ENCODE data around the gene ZNF331. TPM values are rescaled to one million over a fixed set of nuclear protein-coding genes. Genes with fewer than 3 reads are reported as not detected.

Gene ZNF331
- total RNA-seq, 1 donor from 2014 or later, result 13.7 TPM

- intact Hi-C loops (cut with micrococcal nuclease), result loop anchor here (1.0 to 5.0 kb wide), 17 partner anchors 17 to 1380 kb away; partner anchors contain the start of genes NDUFA3, PRPF31, TFPT and ZNF160
Measured at GRCh38 chr19:53520547-53521372, 17.2 kb upstream of the ZNF331 start.

DNA sequence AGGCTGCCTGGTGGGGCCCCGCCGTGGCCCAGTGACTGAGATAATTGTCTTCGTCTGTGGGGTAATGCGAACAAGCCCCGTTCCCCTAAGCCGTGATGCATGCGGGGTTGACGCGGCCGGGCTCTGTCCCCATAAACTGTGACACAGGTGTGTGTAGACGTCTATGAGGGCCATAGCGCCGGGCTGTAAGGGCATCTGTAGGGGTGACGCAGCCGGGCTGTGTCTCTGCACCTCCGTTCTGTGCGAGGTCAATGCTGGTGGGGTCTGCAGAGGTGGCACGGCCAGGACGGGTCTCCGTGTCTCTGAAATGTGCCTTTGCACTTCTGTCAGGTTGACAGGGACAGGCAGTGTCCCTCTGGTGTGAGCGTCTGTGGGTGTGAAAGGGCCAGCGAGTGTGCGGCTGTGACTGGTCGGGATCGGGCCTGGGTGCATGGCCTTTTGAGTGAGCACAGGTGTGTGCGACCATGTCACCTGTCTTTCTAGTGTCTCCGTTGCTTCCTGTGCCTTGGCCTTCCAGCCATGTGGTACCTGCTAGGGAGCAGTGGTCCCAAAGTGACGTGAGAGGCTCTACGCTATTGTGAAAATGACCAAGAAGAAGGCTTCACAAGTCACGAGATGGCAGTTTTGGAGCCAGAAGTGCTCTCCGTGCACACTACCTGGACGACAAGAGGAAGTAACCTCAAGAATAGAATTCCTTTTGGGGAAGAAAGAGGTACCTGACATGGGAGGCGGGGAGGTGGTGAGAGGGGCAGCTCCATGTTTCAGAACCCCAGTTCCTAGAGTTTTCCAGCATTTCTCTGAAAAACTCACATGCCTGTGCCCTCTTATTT lies 16.4 kb upstream of the ZNF331 start:
- intact Hi-C loops (cut with micrococcal nuclease), result loop anchor here (1.0 to 5.0 kb wide), 5 partner anchors 90 to 1381 kb away; partner anchors contain the start of genes PRPF31, TFPT, ZNF761 and ZNF83

GRCh38 chr19:53525922-53526321 lies 12.0 kb upstream of the ZNF331 start:
- intact Hi-C loops (cut with micrococcal nuclease), result no loop called here

- intact Hi-C loops (cut with micrococcal nuclease), result no loop called here
Measured at GRCh38 chr19:53530622-53531021, 7.3 kb upstream of the ZNF331 start.

- intact Hi-C loops (cut with micrococcal nuclease), result no loop called here
Measured at GRCh38 chr19:53531457-53531856, 6.5 kb upstream of the ZNF331 start.

DNA sequence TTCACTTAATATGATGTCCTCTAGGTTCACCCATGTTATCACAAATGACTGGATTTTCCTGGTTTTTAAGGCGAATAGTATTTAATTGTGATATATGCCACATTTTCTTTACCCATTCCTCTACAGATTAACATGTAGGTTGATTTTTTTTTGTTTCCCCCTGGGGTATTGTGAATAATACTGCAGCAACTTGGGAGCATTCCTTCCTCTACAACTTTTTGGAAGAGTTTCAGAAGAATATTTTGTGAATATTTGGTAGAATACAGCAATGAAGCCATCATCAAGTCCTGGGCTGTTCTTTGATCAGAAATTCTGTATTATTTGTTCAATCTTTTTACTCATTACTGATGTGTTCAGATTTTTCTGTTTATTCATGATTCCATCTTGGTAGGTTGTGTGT lies 5.6 kb upstream of the ZNF331 start:
- intact Hi-C loops (cut with micrococcal nuclease), result no loop called here

GRCh38 chr19:53536225-53536548 lies 1.8 kb upstream of the ZNF331 start:
- intact Hi-C loops (cut with micrococcal nuclease), result no loop called here

DNA sequence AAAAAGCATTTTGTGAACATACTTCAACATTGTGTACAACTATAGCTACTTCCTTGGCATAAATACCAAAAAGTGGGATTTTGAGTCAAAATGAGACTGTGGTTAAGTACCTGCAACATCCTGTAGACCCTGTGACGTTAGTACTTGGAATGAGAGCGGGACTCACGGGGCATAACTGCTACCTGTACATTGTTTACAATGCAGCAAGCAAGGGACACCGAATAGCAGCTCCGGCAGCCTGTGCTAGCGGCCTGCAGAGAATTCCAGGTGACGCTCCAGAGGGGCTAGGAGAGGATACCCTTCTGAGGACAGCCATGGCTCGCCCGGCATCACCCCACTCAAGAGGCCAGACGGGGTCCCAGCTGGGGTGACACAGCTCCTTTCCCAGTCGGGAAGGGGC lies 824 bp upstream of the ZNF331 start:
- intact Hi-C loops (cut with micrococcal nuclease), result loop anchor here (1.0 kb wide), 1 partner anchor 17 kb away; no protein-coding TSS in a partner anchor

GRCh38 chr19:53538378-53539109 lies 599 bp downstream of the ZNF331 start:
- intact Hi-C loops (cut with micrococcal nuclease), result loop anchor here (1.0 kb wide), 1 partner anchor 16 kb away; no protein-coding TSS in a partner anchor

- intact Hi-C loops (cut with micrococcal nuclease), result no loop called here
Measured at GRCh38 chr19:53540091-53540490, 2.1 kb downstream of the ZNF331 start.

- intact Hi-C loops (cut with micrococcal nuclease), result no loop called here
Measured at GRCh38 chr19:53541971-53542370, 4.0 kb downstream of the ZNF331 start.

- intact Hi-C loops (cut with micrococcal nuclease), result no loop called here
Measured at GRCh38 chr19:53545271-53546065, 7.5 kb downstream of the ZNF331 start.

GRCh38 chr19:53546758-53547513 lies 9.0 kb downstream of the ZNF331 start:
- intact Hi-C loops (cut with micrococcal nuclease), result no loop called here

- intact Hi-C loops (cut with micrococcal nuclease), result no loop called here
Measured at GRCh38 chr19:53549340-53549739, 11.4 kb downstream of the ZNF331 start.

- intact Hi-C loops (cut with micrococcal nuclease), result no loop called here
Measured at GRCh38 chr19:53552001-53552721, 14.2 kb downstream of the ZNF331 start.

DNA sequence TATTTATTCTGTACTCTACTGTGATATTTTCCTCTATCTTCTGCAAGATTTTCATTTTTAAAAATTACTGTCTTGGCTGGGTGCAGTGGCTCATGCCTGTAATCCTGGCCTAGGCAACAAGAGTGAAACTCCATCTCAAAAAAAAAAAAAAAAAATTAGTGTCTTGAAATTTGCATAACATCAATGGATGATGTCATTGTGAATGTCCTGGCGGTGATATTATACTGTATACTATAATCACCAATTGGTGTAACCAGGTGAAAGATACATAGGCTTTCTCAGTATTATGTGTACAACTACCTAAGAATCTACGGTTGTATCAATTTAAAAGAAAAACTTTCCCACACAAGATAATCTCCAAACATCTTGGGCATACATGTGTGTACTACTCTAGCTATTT lies 15.2 kb downstream of the ZNF331 start:
- intact Hi-C loops (cut with micrococcal nuclease), result no loop called here

DNA sequence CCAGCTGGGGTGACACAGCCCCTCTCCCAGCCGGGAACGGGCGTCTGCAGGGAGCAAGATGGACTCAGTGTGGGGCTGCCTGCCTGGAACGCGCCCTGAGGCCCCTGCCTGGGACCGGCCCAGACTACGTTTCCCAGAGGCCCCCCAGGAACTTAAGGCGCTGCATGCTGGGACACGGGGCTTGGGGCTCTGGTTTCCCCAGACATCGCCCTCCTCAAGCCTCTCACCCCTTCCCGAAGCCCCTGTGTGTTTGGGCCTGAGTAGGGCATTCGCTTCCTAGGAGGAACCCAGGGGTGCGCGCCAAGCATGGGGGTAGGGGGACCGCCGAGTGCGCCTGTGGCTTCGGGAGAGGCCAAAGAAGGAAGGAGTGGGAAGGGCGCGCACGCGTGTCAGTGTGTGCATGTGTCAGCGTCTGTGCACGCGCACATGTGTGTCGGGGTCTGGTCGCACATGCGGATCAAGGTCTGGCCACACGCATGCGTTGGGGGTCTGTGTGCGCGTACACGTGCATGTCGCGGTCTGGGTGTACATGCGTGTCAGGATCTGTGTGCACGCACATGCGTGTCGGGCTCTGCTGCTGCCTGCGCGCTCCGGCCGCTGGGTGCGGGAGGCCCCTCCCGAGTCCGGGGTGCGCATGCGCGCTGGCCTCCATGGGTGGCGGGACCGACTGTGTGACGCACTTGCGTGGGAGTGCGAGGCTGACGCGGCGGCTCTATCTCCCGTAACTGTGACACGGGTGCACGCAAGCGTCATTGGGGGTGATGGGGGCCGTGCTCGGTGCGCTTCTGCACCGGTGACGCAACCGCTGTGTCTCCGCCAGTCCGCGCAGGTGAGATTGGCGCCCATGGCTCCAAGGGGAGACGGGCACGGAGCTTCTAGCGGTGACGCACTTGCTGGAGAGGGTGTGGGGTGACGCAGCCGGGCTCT lies 16.2 kb downstream of the ZNF331 start:
- intact Hi-C loops (cut with micrococcal nuclease), result loop anchor here (1.0 kb wide), 2 partner anchors 16 to 34 kb away; partner anchors contain the start of gene ZNF331

DNA sequence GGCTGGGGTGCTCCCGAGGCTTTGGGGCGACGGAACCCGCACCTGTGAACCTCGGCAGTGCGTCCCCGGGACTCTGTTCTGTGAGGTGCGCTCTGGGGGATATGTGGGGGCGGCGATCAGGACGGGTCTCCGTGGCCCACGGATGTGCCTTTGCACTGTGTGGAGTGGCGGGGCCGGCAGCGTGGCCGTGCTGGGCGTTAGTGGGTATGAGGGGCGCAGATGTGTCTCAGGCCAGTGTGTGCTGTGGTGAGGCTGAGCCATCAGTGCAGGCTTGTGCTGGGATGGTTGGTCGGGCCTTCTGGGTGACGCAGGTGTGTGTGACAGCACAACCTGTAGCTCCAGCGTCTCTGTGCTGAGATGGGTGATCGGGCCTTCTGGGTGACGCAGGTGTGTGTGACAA lies 16.9 kb downstream of the ZNF331 start:
- intact Hi-C loops (cut with micrococcal nuclease), result loop anchor here (1.0 kb wide), 2 partner anchors 17 to 35 kb away; partner anchors contain the start of gene ZNF331
